Osteocyte (in vitro differentiated cells): ENCODE results near the gene ISM2. TPM values are rescaled to one million over a fixed set of nuclear protein-coding genes. Genes with fewer than 3 reads are reported as not detected.

Experiments used
- DNase-seq: peaks from one replicate; pipeline ENCODE4 v3.0.0; 2021; ENCODE audit warnings: mixed read lengths; ENCODE audit not compliant: unreplicated experiment; ENCODE audit errors: extremely low spot score
- H3K27ac Mint-ChIP-seq: one replicate; pipeline ENCODE4 v1.8.0; 2021; ENCODE audit warnings: mild to moderate bottlenecking, mixed read lengths; ENCODE audit not compliant: unreplicated experiment
- H3K27me3 Mint-ChIP-seq: one replicate; pipeline ENCODE4 v1.8.0; 2021; ENCODE audit warnings: mixed read lengths; ENCODE audit not compliant: unreplicated experiment
- H3K36me3 Mint-ChIP-seq: one replicate; pipeline ENCODE4 v1.8.0; 2021; ENCODE audit warnings: mixed read lengths; ENCODE audit not compliant: unreplicated experiment
- H3K4me1 Mint-ChIP-seq: one replicate; pipeline ENCODE4 v1.8.0; 2021; ENCODE audit warnings: mixed read lengths; ENCODE audit not compliant: unreplicated experiment
- H3K4me3 Mint-ChIP-seq: one replicate; pipeline ENCODE4 v1.8.0; 2021; ENCODE audit warnings: mild to moderate bottlenecking, moderate library complexity, mixed read lengths; ENCODE audit not compliant: unreplicated experiment
- H3K9me3 Mint-ChIP-seq: one replicate; pipeline ENCODE4 v1.8.0; 2021; ENCODE audit warnings: mixed read lengths; ENCODE audit not compliant: unreplicated experiment
- CTCF ChIP-seq: fragments of 200-600 bp; sonication (generic); IDR thresholded peaks from 2 replicates; pipeline ENCODE4 v1.5.0; 2021; ENCODE audit warnings: antibody characterized with exemption, mild to moderate bottlenecking, moderate library complexity
- total RNA-seq: library from RNA; stranded (reverse); gene quantifications from 2 replicates; pipeline ENCODE4 v1.2.1, GENCODE V29; 2021

ISM2 gene
- total RNA-seq, 1 donor from 2014 or later = not detected

DNA sequence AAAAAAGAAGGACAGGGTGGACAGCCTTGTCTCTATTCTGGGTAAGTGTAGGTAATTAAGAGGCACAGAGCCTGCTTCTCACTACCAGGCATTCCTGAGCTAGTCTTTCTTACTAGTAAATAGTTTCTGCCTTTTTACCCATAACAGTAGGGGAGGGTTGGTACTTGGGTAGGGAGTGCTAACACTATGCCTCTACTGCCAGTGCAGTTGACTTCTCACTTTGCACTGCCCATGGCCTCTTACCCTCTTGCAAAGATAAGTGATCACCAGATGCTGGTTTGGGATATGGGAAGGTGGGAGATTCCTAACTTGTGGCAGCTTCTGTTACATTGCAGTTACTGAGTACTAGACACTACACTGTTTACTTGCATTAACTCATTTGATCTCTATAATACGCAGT, 29.1 kb downstream of the ISM2 start:
- Mint-ChIP-seq H3K9me3 (no peaks in the 10 kb centered on the region), H3K27me3 (peaks cover 9% of the 10 kb centered on the region), H3K4me3 (no peak overlapping the region), H3K4me1 (no peaks in the 10 kb centered on the region), H3K27ac (no peak overlapping the region), H3K36me3 (peaks cover 36% of the 10 kb centered on the region)
- no peak for DNase-seq
- no peak for TF ChIP-seq CTCF

GRCh38 chr14:77469067-77469505, 29.5 kb downstream of the ISM2 start:
- DNase-seq = no peak
- peaks cover 40% of the 10 kb centered on the region for H3K36me3 Mint-ChIP-seq
- H3K27ac Mint-ChIP-seq = no peak overlapping the region
- no peaks in the 10 kb centered on the region for H3K9me3 Mint-ChIP-seq
- no peak for TF ChIP-seq CTCF
- no peak overlapping the region for H3K4me3 Mint-ChIP-seq
- H3K4me1 Mint-ChIP-seq = no peaks in the 10 kb centered on the region
- peaks cover 6% of the 10 kb centered on the region for H3K27me3 Mint-ChIP-seq

GRCh38 chr14:77467801-77468200, 30.8 kb downstream of the ISM2 start:
- H3K36me3 Mint-ChIP-seq = peaks cover 46% of the 10 kb centered on the region
- H3K9me3 Mint-ChIP-seq = no peaks in the 10 kb centered on the region
- no peak for TF ChIP-seq CTCF
- H3K4me1 Mint-ChIP-seq = no peaks in the 10 kb centered on the region
- DNase-seq = no peak
- no peak overlapping the region for H3K4me3 Mint-ChIP-seq
- H3K27ac Mint-ChIP-seq = no peak overlapping the region
- no peaks in the 10 kb centered on the region for H3K27me3 Mint-ChIP-seq

GRCh38 chr14:77459072-77459723, 39.4 kb downstream of the ISM2 start:
- Mint-ChIP-seq H3K27ac (peak overlapping the region; percentile 100), H3K4me1 (peaks cover 23% of the 10 kb centered on the region), H3K27me3 (no peaks in the 10 kb centered on the region), H3K4me3 (peak overlapping the region; percentile 99), H3K36me3 (peaks cover 29% of the 10 kb centered on the region), H3K9me3 (no peaks in the 10 kb centered on the region)
- no peak for DNase-seq
- peak; percentile 79 for TF ChIP-seq CTCF

DNA sequence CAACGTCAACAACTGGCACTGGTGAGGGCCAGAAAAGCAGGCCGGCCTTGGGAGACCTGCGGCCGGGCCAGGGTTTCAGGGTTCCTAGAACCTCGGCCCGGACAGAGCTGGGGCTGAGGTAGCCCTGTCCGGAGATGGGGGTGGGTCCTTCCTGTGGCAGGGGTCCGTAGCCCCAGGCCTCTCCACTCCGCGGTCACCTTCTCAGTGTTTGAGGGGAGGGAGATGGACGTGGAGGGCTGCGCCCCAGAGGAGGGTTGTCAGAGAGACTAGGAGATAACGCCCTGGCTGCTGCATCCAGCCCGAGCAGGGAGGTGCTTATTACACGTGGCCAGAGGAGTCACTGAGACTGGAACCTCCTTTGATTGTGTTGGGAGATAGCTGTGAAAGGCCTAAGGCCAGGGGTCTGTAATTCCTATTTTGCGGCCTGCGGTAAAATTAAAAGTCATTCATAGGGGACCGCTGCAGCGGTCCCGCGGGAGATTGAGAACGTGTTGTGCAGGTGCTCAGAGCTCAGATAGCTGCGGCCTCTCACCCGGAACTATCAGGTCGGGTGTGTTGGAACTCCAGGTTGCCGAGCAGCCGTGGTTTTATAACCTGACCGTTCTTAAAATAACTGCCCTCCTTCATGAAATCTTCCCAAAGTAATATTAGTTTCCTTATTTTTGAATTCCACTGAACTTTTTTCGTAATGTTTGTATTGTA, 40.2 kb downstream of the ISM2 start:
- Mint-ChIP-seq H3K4me1 (peaks cover 23% of the 10 kb centered on the region), H3K4me3 (peak overlapping the region; percentile 99), H3K9me3 (no peaks in the 10 kb centered on the region), H3K36me3 (peaks cover 23% of the 10 kb centered on the region), H3K27me3 (no peaks in the 10 kb centered on the region), H3K27ac (peak overlapping the region; percentile 100)
- no peak for TF ChIP-seq CTCF
- no peak for DNase-seq
